ENCODE measurements around the gene PRR29.
"Not testable (repeated sequence)": the region's sequence is repeated elsewhere in the genome, so short reads cannot be mapped to it uniquely, and the experiment has no call there.

- TF ChIP-seq, protein P1, sequence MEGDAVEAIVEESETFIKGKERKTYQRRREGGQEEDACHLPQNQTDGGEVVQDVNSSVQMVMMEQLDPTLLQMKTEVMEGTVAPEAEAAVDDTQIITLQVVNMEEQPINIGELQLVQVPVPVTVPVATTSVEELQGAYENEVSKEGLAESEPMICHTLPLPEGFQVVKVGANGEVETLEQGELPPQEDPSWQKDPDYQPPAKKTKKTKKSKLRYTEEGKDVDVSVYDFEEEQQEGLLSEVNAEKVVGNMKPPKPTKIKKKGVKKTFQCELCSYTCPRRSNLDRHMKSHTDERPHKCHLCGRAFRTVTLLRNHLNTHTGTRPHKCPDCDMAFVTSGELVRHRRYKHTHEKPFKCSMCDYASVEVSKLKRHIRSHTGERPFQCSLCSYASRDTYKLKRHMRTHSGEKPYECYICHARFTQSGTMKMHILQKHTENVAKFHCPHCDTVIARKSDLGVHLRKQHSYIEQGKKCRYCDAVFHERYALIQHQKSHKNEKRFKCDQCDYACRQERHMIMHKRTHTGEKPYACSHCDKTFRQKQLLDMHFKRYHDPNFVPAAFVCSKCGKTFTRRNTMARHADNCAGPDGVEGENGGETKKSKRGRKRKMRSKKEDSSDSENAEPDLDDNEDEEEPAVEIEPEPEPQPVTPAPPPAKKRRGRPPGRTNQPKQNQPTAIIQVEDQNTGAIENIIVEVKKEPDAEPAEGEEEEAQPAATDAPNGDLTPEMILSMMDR (IDR thresholded peaks at IDR 0.05; ENCODE audit: low read length), result not testable (repeated sequence)
- TF ChIP-seq EZH2 (IDR thresholded peaks at IDR 0.05; ENCODE audit: borderline replicate concordance, low read length), result not testable (repeated sequence)
These were observed 15.5 kb upstream of the PRR29 start for GRCh38 chr17:63982641-63983040.
